ENCODE results near the gene MEAK7. TPM values are rescaled to one million over a fixed set of nuclear protein-coding genes. Genes with fewer than 3 reads are reported as not detected.

Gene MEAK7
- total RNA-seq, 2 experiments from 2014 or later = 95.7 to 98.3 TPM

DNA sequence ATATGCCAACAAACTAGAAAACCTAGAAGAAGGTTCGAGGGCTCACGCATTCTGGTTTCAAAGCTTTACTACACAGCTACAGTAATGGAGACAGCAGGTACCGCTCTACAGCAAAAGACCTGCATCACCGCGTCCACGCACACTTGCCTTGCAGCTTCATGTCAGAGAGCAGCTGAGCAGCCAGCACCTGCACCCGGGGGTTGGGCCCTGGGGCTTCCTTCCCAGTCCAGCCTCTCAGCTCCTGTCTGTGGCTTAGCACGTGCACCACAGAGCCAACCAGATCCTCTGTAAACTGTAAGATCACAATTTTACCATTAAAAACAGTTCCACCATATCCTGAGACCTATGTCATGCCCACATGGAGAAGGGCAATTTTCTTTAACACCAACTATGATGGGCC lies 15.3 kb downstream of the MEAK7 start:
- DNase-seq (no peak), ATAC-seq (ENCODE audit: low read depth) (no peak)
- Mint-ChIP-seq H3K36me3 (peaks cover 56% of the 10 kb centered on the region), H3K4me3 (no peak overlapping the region), H3K9me3 (peaks cover 4% of the 10 kb centered on the region), H3K4me1 (peaks cover 7% of the 10 kb centered on the region), H3K27me3 (no peaks in the 10 kb centered on the region), H3K27ac (no peak overlapping the region)
- POLR2A ChIA-PET = no interaction called here

DNA sequence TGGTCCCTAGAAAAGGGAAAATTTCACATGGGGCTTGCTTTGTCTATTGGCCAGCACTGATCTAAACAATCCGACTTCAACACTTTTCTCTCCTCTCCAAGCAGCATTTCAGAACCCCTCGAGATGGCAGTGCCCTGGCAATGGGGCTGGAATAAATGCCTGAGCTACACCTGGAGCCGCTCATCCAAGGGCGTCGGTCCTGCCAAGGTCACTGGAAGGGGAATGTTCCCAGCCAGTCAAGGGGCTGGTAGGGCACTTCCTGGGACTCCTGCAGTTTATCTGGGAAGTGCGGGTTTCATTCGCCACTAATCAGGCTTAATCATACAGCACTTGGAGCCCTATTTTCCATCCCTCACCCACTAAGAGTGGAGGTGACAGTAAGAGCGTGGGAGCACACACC lies 17.1 kb downstream of the MEAK7 start:
- Mint-ChIP-seq H3K4me3 (no peak overlapping the region), H3K36me3 (peaks cover 45% of the 10 kb centered on the region), H3K27me3 (no peaks in the 10 kb centered on the region), H3K9me3 (no peaks in the 10 kb centered on the region), H3K27ac (no peak overlapping the region), H3K4me1 (peaks cover 7% of the 10 kb centered on the region)
- POLR2A ChIA-PET = no interaction called here
- DNase-seq (peak; percentile 10), ATAC-seq (ENCODE audit: low read depth) (no peak)

- no peak for ATAC-seq (ENCODE audit: low read depth)
- Mint-ChIP-seq H3K36me3 (peaks cover 42% of the 10 kb centered on the region), H3K4me1 (peaks cover 7% of the 10 kb centered on the region), H3K27ac (no peak overlapping the region), H3K27me3 (no peaks in the 10 kb centered on the region), H3K4me3 (no peak overlapping the region), H3K9me3 (no peaks in the 10 kb centered on the region)
- POLR2A ChIA-PET = no interaction called here
- peak; percentile 10 for DNase-seq
Measured at GRCh38 chr16:84486551-84487235, 17.8 kb downstream of the MEAK7 start.

DNA sequence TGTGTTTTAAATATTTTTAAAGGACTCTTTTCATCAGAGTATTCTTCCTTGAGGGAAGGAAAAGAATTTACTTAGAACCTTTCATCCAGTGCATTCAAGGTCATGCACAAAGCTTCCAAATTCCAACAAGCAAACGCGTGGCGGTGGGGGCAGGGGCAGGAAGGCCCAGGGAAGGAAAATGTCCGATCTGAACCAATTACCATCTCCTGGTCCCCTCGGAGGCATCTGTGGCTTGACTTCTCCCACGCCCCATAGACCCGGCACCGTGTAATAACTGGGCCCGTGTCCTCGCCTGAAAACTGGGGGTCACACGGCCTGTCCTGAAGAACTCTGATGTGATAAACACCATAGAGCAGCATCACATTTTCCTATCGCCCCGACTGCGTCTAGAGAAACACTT lies 18.3 kb downstream of the MEAK7 start:
- DNase-seq (peak; percentile 4), ATAC-seq (ENCODE audit: low read depth) (no peak)
- H3K36me3 Mint-ChIP-seq = peaks cover 38% of the 10 kb centered on the region
- H3K4me1 Mint-ChIP-seq = peaks cover 7% of the 10 kb centered on the region
- H3K9me3 Mint-ChIP-seq = no peaks in the 10 kb centered on the region
- H3K4me3 Mint-ChIP-seq = no peak overlapping the region
- H3K27me3 Mint-ChIP-seq = no peaks in the 10 kb centered on the region
- no peak overlapping the region for H3K27ac Mint-ChIP-seq
- POLR2A ChIA-PET = no interaction called here

- DNase-seq (peak; percentile 16), ATAC-seq (ENCODE audit: low read depth) (no peak)
- peaks cover 35% of the 10 kb centered on the region for H3K36me3 Mint-ChIP-seq
- no peak overlapping the region for H3K27ac Mint-ChIP-seq
- no peaks in the 10 kb centered on the region for H3K9me3 Mint-ChIP-seq
- H3K27me3 Mint-ChIP-seq = no peaks in the 10 kb centered on the region
- peaks cover 7% of the 10 kb centered on the region for H3K4me1 Mint-ChIP-seq
- no peak overlapping the region for H3K4me3 Mint-ChIP-seq
- POLR2A ChIA-PET = no interaction called here
Measured at GRCh38 chr16:84485255-84486010, 19.0 kb downstream of the MEAK7 start.

- Mint-ChIP-seq H3K27ac (no peak overlapping the region), H3K4me1 (peaks cover 4% of the 10 kb centered on the region), H3K4me3 (no peak overlapping the region), H3K9me3 (no peaks in the 10 kb centered on the region), H3K36me3 (peaks cover 36% of the 10 kb centered on the region), H3K27me3 (no peaks in the 10 kb centered on the region)
- POLR2A ChIA-PET = no interaction called here
- DNase-seq (peak; percentile 16), ATAC-seq (ENCODE audit: low read depth) (no peak)
Measured at GRCh38 chr16:84484579-84485254, 19.7 kb downstream of the MEAK7 start.

DNA sequence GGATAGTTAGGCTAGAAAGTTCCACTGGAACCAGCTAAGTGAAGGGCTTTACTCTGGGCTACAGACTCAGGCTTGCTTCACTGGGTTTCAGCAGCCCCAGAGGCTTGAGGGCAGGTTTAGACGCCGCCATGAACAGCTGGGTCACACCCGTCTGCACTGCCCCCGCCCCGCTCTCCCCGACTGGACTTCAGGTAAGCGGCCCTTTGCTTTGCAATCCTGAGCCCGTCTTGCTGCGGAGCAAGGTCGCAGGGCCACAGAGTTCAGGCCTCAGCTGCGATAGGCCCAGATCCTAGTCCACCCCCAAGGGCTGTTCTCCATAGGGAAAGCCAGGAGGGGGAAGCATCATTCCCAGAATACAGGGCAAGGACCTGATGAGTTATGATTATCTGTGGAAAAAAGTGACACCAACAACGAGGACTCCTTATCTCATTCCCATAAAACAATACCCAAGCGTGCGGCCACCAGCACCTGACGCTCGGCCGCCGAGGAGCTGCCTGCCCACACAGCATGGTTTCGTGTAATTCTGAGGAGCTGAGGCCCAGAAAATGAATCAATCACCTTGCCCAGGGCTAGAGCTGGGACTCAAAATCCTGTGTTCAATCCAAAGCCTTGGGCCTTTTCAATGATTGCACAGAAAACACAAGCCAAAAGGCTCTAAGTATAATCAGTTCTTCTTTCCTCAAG lies 20.4 kb downstream of the MEAK7 start:
- H3K9me3 Mint-ChIP-seq = no peaks in the 10 kb centered on the region
- DNase-seq = peak; percentile 17
- no peak overlapping the region for H3K4me3 Mint-ChIP-seq
- POLR2A ChIA-PET = no interaction called here
- no peaks in the 10 kb centered on the region for H3K27me3 Mint-ChIP-seq
- ATAC-seq (ENCODE audit: low read depth) = no peak
- H3K4me1 Mint-ChIP-seq = peaks cover under 1% of the 10 kb centered on the region
- H3K27ac Mint-ChIP-seq = peak overlapping the region; percentile 25
- H3K36me3 Mint-ChIP-seq = peaks cover 35% of the 10 kb centered on the region

DNA sequence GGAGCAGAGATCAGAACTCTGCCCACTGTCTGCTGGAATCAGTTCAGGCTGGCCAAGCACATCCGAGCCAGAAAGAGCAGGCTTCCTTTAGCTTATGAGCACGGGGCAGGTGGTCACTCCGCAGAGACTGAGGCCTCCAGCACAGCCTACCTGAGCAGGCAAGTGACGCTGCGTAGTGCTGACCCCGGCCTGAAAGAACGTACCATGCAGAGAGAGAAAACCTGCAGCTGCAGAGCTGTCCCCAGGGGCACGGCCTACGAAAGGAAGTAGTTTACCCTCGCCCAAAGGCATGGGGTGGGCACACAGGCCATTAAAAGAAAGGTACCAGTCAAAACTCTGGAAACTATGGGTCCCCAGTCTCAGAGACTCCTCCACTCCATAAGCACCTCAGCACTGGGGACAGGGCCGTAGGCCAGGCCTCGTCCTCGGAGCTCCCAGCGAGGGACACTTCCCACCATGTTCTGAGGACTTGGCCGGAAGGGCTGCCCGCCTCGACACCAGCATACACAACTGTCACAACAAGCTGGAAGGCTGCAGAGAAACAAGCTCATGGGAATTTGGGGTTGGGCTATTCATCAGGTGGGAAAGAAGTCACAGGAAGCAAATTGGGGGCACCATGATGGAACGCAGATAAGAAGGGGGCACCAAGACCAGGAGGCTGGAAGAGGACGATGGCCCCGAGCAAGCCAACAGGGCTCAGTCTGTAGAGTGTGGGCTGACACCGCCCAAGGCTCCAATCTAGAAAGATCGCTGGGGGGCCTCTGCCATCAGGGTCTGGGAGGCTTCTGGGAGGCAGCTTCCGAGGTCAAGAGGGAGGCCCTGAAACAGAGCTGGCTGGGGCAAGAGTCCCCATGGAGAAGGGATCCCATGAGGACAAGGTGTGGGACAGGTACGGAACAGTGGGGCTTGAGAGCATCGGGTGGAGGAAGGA lies 21.2 kb downstream of the MEAK7 start:
- Mint-ChIP-seq H3K36me3 (peaks cover 41% of the 10 kb centered on the region), H3K4me3 (no peak overlapping the region), H3K27me3 (no peaks in the 10 kb centered on the region), H3K9me3 (no peaks in the 10 kb centered on the region), H3K27ac (peak overlapping the region; percentile 25), H3K4me1 (no peaks in the 10 kb centered on the region)
- ATAC-seq (ENCODE audit: low read depth) = no peak
- DNase-seq = peak; percentile 19
- POLR2A ChIA-PET = no interaction called here

- DNase-seq = peak; percentile 20
- Mint-ChIP-seq H3K4me1 (no peaks in the 10 kb centered on the region), H3K36me3 (peaks cover 46% of the 10 kb centered on the region), H3K9me3 (no peaks in the 10 kb centered on the region), H3K4me3 (no peak overlapping the region), H3K27me3 (no peaks in the 10 kb centered on the region), H3K27ac (no peak overlapping the region)
- POLR2A ChIA-PET = no interaction called here
- no peak for ATAC-seq (ENCODE audit: low read depth)
Measured at GRCh38 chr16:84482001-84482891, 22.2 kb downstream of the MEAK7 start.

GRCh38 chr16:84481051-84481735 lies 23.3 kb downstream of the MEAK7 start:
- ATAC-seq (ENCODE audit: low read depth) = no peak
- Mint-ChIP-seq H3K9me3 (no peaks in the 10 kb centered on the region), H3K36me3 (peaks cover 50% of the 10 kb centered on the region), H3K4me1 (no peaks in the 10 kb centered on the region), H3K4me3 (no peak overlapping the region), H3K27ac (no peak overlapping the region), H3K27me3 (no peaks in the 10 kb centered on the region)
- peak; percentile 15 for DNase-seq
- POLR2A ChIA-PET = no interaction called here

DNA sequence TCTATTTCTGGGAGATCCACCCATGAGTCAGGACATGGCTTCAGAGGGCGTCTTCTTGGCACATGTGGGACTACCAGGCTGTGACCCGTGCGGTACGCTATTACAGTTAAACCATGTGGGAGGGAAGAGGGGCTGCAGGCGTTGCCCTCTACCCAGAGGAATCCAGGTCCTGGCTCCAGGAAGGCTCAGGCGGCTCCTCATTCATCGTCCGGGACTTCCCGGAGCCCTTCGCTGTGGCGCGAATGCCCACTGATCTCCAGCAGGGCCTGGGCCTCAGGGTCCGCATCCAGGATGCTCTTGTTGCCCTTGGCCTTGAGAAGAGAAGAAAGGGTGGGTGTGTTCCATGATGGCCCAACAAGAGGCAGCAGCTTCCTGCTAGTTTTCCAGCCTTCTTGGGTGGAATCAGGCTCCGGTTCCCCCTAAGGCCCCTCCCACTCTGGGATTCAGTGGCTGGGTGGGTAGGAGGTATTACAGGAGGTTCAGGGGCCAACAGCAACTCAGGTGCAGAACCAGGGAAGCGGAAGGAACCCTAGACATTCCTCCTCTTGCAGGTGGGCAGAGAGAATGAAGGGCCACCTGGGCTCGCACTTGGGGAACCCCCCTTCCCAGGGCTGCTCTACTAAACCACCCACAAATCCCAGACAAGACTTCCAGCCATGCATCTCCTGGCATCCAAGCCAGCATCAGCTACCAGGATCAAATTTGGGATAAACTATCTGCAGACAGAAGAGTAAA lies 24.6 kb downstream of the MEAK7 start:
- DNase-seq = no peak
- ATAC-seq (ENCODE audit: low read depth) = no peak
- peaks cover 54% of the 10 kb centered on the region for H3K36me3 Mint-ChIP-seq
- no peaks in the 10 kb centered on the region for H3K9me3 Mint-ChIP-seq
- POLR2A ChIA-PET = no interaction called here
- no peak overlapping the region for H3K27ac Mint-ChIP-seq
- H3K4me3 Mint-ChIP-seq = no peak overlapping the region
- H3K27me3 Mint-ChIP-seq = no peaks in the 10 kb centered on the region
- peaks cover 5% of the 10 kb centered on the region for H3K4me1 Mint-ChIP-seq
